Gastroesophageal sphincter (tissue), 4 donors: ENCODE results near the gene ARID3A. TPM values are rescaled to one million over a fixed set of nuclear protein-coding genes. Genes with fewer than 3 reads are reported as not detected.
A peak's percentile ranks its signal among the peaks of the same experiment; 100 is the strongest.

Experiments
- ATAC-seq: fragments of 150-250 bp; one replicate; pipeline ENCODE4 v1.9.1; 2016; ENCODE audit warnings: mild to moderate bottlenecking, moderate library complexity
- H3K27ac ChIP-seq, 4 donors: fragments of 200-600 bp; sonication (generic) in 3 of 4; 1 replicate in 3 of 4; 2 replicates in 1 of 4; pipeline ENCODE4 v1.5.1; 2016 to 2019
- H3K27me3 ChIP-seq: fragments of 200-600 bp; sonication (generic); one replicate; pipeline ENCODE4 v1.5.1; 2019
- H3K36me3 ChIP-seq, 2 donors: fragments of 200-600 bp; sonication (generic); one replicate each; pipeline ENCODE4 v1.5.1; 2019; ENCODE audit warnings: control low read depth in 1 of 2
- H3K4me1 ChIP-seq, 3 donors: fragments of 200-600 bp; sonication (generic); 1 replicate in 2 of 3; 2 replicates in 1 of 3; pipeline ENCODE4 v1.5.1; 2016 to 2019; ENCODE audit warnings: control low read depth in 2 of 3
- H3K4me3 ChIP-seq, 2 donors: fragments of 200-600 bp; sonication (generic); one replicate each; pipeline ENCODE4 v1.5.1; 2019; ENCODE audit warnings: mild to moderate bottlenecking in 1 of 2, moderate library complexity in 1 of 2
- H3K9me3 ChIP-seq, 3 donors: fragments of 200-600 bp; sonication (generic); one replicate each; pipeline ENCODE4 v1.5.1; 2017 to 2019; ENCODE audit warnings: control low read depth in 2 of 3
- CTCF ChIP-seq, 4 experiments: fragments of 200-600 bp in 2 of 4; fragments of 450-650 bp in 2 of 4; sonication (generic) in 1 of 4; IDR thresholded peaks; one replicate each; pipeline ENCODE4 v1.5.1; 2017 to 2019; ENCODE audit warnings: antibody characterized with exemption in 4 of 4, mild to moderate bottlenecking in 2 of 4, moderate library complexity in 2 of 4
- EP300 ChIP-seq: sonication (generic); formaldehyde crosslinking; IDR thresholded peaks from one replicate; pipeline ENCODE4 v1.6.1; 2017; ENCODE audit warnings: antibody characterized with exemption, mild to moderate bottlenecking
- POLR2A ChIP-seq, 2 donors: fragments of 450-650 bp; IDR thresholded peaks; one replicate each; pipeline ENCODE4 v1.6.1; 2017; ENCODE audit warnings: antibody characterized with exemption in 2 of 2, mild to moderate bottlenecking in 2 of 2, moderate library complexity in 1 of 2
- POLR2AphosphoS5 ChIP-seq: sonication (generic); formaldehyde crosslinking; IDR thresholded peaks from one replicate; pipeline ENCODE4 v1.6.1; 2017; ENCODE audit warnings: antibody characterized with exemption
- WGBS, 2 donors: methylation state at CpG; one replicate each; pipeline ENCODE4 v1.1.5; 2018; ENCODE audit warnings: low coverage in 1 of 2; 5-methylcytosine and 5-hydroxymethylcytosine counted together
- total RNA-seq, 4 donors: library from RNA; depleted of rRNA; stranded (reverse); fragments of >200 nt; gene quantifications; one replicate each; pipeline ENCODE4 v1.1.0, GENCODE V29; 2016

Gene ARID3A
- total RNA-seq, 4 donors from 2014 or later = 3.6 to 6.2 (median 4.9) TPM

DNA sequence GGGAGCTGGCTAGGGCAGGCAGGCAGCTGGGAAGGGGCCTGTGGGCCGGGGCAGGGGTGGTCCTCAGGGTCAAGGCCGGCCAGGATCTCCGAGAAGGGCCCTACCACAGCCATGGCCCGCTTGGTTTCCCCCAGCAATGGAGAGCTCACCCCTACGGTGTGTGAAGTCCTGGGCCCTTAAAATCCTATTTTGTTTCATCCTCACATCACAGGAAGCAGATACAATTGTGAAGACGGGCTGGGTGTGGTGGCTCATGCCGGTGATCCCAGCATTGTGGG is 23.8 kb upstream of the ARID3A start:
- Histone ChIP-seq H3K9me3 (no peaks in the 10 kb centered on the region), H3K4me3 (no peak overlapping the region), H3K36me3 (peaks cover 0 to 40% of the 10 kb centered on the region in 2 donors), H3K4me1 (no peaks in the 10 kb centered on the region), H3K27me3 (no peaks in the 10 kb centered on the region), H3K27ac (no peak overlapping the region)
- WGBS, 2 donors = no CpG with 5 or more reads among the region's 7 CpGs
- TF ChIP-seq POLR2A (IDR thresholded peaks at IDR 0.05) (no peak), EP300 (no peak), POLR2AphosphoS5 (no peak), CTCF (IDR thresholded peaks at IDR 0.05) (no peak)
- ATAC-seq = no peak

DNA sequence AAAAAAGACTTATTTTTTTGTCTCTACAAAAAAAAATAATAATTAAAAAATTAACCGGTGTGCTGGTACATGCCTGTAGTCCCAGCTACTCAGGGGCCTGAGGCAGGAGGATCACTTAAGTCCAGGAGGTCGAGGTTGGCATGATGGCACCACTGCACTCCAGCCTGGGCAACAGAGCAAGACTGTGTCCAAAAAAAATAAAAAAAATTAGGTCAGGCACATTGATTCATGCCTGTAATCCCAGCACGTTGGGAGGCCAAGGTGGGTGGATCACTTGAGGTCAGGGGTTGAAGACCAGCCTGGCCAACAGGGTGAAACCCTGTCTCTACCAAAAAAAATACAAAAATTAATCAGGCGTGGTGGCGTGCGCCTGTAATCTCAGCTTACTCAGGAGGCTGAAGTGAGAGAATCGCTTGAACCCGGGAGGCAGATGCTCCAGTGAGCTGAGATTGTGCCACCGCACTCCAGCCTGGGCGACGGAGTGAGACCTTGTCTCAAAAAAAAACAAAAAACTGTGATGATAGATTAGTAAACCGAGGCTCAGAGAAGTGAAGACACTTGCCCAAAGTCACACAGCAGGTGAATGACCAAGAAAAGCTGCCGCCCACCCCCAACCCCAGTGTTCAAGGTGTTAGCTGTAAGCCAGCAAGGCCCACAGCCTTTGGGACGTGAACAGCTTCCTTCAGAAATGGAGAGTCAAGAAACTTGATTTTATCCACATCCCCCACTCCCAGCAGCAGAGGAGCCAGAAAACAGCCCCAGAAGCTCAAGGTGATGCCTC is 23.2 kb upstream of the ARID3A start:
- peaks cover 0 to 34% of the 10 kb centered on the region in 2 donors for H3K36me3 ChIP-seq
- peak overlapping the region in 1 of 4 donors; percentile 0 for H3K27ac ChIP-seq
- H3K27me3 ChIP-seq = no peaks in the 10 kb centered on the region
- no peaks in the 10 kb centered on the region for H3K4me1 ChIP-seq
- H3K4me3 ChIP-seq = no peak overlapping the region
- H3K9me3 ChIP-seq = no peaks in the 10 kb centered on the region
- 74 to 94% methylated on average over 3 to 5 of the region's 14 CpGs for WGBS, 2 donors
- no peak for ATAC-seq
- TF ChIP-seq POLR2AphosphoS5 (no peak), CTCF (IDR thresholded peaks at IDR 0.05) (no peak), EP300 (no peak), POLR2A (IDR thresholded peaks at IDR 0.05) (no peak)

GRCh38 chr19:903266-903797 is 22.5 kb upstream of the ARID3A start:
- WGBS, 2 donors = 39% methylated on average over 8 of the region's 32 CpGs; no CpG with 5 or more reads in 1 of the 2 donors
- H3K4me3 ChIP-seq = no peak overlapping the region

DNA sequence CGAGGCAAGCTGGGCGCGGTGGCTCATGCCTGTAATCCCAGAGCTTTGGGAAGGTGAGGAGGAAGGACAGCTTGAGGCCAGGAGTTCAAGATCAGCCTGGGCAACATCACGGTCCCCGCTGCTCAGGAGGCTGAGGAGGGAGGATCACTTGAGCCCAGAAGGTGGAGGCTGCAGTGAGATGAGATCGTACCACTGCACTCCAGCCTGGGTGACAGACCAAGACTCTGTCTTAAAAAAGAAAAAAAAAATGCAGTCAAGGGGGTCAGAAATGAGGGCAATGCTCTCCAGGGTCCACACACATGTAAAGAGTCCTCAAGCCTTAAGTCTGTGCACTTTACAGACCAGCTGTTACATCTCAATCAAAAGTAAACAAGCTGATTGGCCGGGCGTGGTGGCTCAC is 21.3 kb upstream of the ARID3A start:
- Histone ChIP-seq H3K9me3 (no peaks in the 10 kb centered on the region), H3K27ac (no peak overlapping the region), H3K4me1 (no peaks in the 10 kb centered on the region), H3K4me3 (no peak overlapping the region), H3K36me3 (peaks cover 0 to 19% of the 10 kb centered on the region in 2 donors), H3K27me3 (no peaks in the 10 kb centered on the region)
- WGBS, 2 donors = 95 to 100% methylated on average over 3 to 8 of the region's 8 CpGs
- ATAC-seq = no peak
- TF ChIP-seq POLR2A (IDR thresholded peaks at IDR 0.05) (no peak), POLR2AphosphoS5 (no peak), CTCF (IDR thresholded peaks at IDR 0.05) (no peak), EP300 (no peak)

More at GRCh38 chr19:903266-903797, 22.5 kb upstream of the ARID3A start:
- Histone ChIP-seq H3K4me1 (no peaks in the 10 kb centered on the region), H3K27ac (peak overlapping the region in 1 of 4 donors; percentile 0), H3K36me3 (peaks cover 0 to 31% of the 10 kb centered on the region in 2 donors), H3K9me3 (no peaks in the 10 kb centered on the region), H3K27me3 (no peaks in the 10 kb centered on the region)
- TF ChIP-seq POLR2AphosphoS5 = no peak
- TF ChIP-seq CTCF (IDR thresholded peaks at IDR 0.05) = no peak
- TF ChIP-seq POLR2A (IDR thresholded peaks at IDR 0.05) = no peak
- no peak for TF ChIP-seq EP300
- ATAC-seq = no peak

DNA sequence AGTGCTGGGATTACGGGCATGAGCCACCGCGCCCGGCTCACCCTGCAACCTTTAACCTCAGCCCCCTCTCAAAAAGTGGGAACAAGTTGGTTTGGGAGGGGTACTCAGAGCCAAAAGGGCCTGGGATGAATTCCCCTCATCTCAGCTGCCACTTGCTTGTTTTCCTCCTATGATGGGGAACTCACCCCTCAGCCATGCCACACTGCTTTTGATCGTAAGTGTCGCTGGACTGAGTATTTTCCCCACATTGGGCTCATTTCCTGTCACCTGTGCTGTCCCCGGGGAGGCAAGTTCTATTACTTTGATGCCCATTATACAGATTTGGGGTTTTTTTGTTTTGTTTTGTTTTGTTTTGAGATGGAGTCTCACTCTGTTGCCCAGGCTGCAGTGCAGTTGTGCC is 19.4 kb upstream of the ARID3A start:
- Histone ChIP-seq H3K4me1 (peaks cover 0 to under 1% (median 0%) of the 10 kb centered on the region in 3 donors), H3K27me3 (no peaks in the 10 kb centered on the region), H3K9me3 (no peaks in the 10 kb centered on the region), H3K36me3 (peaks cover 0 to 5% of the 10 kb centered on the region in 2 donors), H3K4me3 (no peak overlapping the region), H3K27ac (no peak overlapping the region)
- no peak for ATAC-seq
- TF ChIP-seq EP300 (no peak), POLR2A (IDR thresholded peaks at IDR 0.05) (no peak), CTCF (IDR thresholded peaks at IDR 0.05) (no peak)
- WGBS, 2 donors = 88 to 90% methylated on average over 3 to 7 of the region's 7 CpGs
